Liver (tissue), 3 donors: ENCODE results near the gene PTPRD.

Source experiments
- FOXA1 ChIP-seq: IDR thresholded peaks from 2 replicates; pipeline ENCODE4 v1.6.1; 2016; ENCODE audit warnings: antibody characterized with exemption
- FOXA2 ChIP-seq: IDR thresholded peaks from 2 replicates; pipeline ENCODE4 v1.6.1; 2016; ENCODE audit warnings: antibody characterized with exemption
- GABPA ChIP-seq, 2 donors: IDR thresholded peaks in 1 of 2; conservative IDR thresholded peaks in 1 of 2; 2 replicates each; pipeline ENCODE4 v1.6.1; 2016; ENCODE audit warnings: antibody characterized with exemption in 2 of 2, mild to moderate bottlenecking in 1 of 2, moderate library complexity in 1 of 2
- HNF4A ChIP-seq, 2 donors: conservative IDR thresholded peaks; 2 replicates each; pipeline ENCODE4 v1.6.1; 2016; ENCODE audit warnings: antibody characterized with exemption in 2 of 2, mild to moderate bottlenecking in 2 of 2
- RAD21 ChIP-seq, 2 donors: IDR thresholded peaks; 2 replicates each; pipeline ENCODE4 v1.6.1; 2016; ENCODE audit warnings: antibody characterized with exemption in 2 of 2, mild to moderate bottlenecking in 2 of 2
- SP1 ChIP-seq: IDR thresholded peaks from 2 replicates; pipeline ENCODE4 v1.6.1; 2018; ENCODE audit warnings: antibody characterized with exemption, mild to moderate bottlenecking
- TAF1 ChIP-seq: conservative IDR thresholded peaks from 2 replicates; pipeline ENCODE4 v1.6.1; 2016; ENCODE audit warnings: antibody characterized with exemption, mild to moderate bottlenecking
- YY1 ChIP-seq: IDR thresholded peaks from 2 replicates; pipeline ENCODE4 v1.6.1; 2016; ENCODE audit warnings: antibody characterized with exemption, mild to moderate bottlenecking
- TF ChIP-seq, protein P1 (sequence below): fragments of 150-350 bp; IDR thresholded peaks from 2 replicates; pipeline ENCODE4 v1.5.1; 2017; ENCODE audit warnings: improper control_type of control experiment, low read depth, low read length; ENCODE audit not compliant: missing input control
- TF ChIP-seq, protein P2 (sequence below): IDR thresholded peaks from 2 replicates; pipeline ENCODE4 v1.6.1; 2016; ENCODE audit warnings: antibody characterized with exemption
- TF ChIP-seq, protein P3 (sequence below): IDR thresholded peaks from 2 replicates; pipeline ENCODE4 v1.6.1; 2016; ENCODE audit warnings: antibody characterized with exemption
- TF ChIP-seq, protein P4 (sequence below): IDR thresholded peaks from 2 replicates; pipeline ENCODE4 v1.6.1; 2016; ENCODE audit warnings: antibody characterized with exemption, mild to moderate bottlenecking
- donor health status: healthy.
- donor health status: healthy.

DNA sequence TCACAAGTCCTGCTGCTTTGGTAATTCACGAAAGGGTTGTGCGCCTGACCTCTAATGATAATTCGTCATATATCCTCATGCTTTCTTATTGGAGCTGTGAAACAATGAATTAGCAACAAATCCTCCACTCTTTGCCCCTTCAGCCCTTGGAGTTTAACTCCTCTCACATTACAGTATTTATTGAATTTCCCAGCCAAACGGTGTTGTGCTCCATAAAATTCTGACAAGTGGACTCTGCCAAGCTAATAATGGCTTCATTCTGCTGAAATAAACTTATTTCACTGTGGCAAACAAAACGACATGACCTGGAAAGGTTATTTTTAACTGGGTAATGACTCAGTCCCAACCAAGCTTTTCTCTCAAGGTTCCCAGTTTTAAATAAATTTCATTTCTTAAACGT, 1828.9 kb downstream of the PTPRD start:
- TF ChIP-seq, protein P1, sequence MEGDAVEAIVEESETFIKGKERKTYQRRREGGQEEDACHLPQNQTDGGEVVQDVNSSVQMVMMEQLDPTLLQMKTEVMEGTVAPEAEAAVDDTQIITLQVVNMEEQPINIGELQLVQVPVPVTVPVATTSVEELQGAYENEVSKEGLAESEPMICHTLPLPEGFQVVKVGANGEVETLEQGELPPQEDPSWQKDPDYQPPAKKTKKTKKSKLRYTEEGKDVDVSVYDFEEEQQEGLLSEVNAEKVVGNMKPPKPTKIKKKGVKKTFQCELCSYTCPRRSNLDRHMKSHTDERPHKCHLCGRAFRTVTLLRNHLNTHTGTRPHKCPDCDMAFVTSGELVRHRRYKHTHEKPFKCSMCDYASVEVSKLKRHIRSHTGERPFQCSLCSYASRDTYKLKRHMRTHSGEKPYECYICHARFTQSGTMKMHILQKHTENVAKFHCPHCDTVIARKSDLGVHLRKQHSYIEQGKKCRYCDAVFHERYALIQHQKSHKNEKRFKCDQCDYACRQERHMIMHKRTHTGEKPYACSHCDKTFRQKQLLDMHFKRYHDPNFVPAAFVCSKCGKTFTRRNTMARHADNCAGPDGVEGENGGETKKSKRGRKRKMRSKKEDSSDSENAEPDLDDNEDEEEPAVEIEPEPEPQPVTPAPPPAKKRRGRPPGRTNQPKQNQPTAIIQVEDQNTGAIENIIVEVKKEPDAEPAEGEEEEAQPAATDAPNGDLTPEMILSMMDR: no peak
- TF ChIP-seq FOXA1 (no peak), YY1 (no peak), RAD21 (IDR thresholded peaks at IDR 0.05) (no peak), TAF1 (no peak), GABPA (IDR thresholded peaks at IDR 0.05 in 1 of 2, conservative IDR thresholded peaks at IDR 0.05 in 1 of 2) (no peak), HNF4A (conservative IDR thresholded peaks at IDR 0.05) (no peak), FOXA2 (no peak), SP1 (no peak)
- TF ChIP-seq, protein P2, sequence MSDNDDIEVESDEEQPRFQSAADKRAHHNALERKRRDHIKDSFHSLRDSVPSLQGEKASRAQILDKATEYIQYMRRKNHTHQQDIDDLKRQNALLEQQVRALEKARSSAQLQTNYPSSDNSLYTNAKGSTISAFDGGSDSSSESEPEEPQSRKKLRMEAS: no peak
- TF ChIP-seq, protein P3, sequence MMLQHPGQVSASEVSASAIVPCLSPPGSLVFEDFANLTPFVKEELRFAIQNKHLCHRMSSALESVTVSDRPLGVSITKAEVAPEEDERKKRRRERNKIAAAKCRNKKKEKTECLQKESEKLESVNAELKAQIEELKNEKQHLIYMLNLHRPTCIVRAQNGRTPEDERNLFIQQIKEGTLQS: no peak
- TF ChIP-seq, protein P4, sequence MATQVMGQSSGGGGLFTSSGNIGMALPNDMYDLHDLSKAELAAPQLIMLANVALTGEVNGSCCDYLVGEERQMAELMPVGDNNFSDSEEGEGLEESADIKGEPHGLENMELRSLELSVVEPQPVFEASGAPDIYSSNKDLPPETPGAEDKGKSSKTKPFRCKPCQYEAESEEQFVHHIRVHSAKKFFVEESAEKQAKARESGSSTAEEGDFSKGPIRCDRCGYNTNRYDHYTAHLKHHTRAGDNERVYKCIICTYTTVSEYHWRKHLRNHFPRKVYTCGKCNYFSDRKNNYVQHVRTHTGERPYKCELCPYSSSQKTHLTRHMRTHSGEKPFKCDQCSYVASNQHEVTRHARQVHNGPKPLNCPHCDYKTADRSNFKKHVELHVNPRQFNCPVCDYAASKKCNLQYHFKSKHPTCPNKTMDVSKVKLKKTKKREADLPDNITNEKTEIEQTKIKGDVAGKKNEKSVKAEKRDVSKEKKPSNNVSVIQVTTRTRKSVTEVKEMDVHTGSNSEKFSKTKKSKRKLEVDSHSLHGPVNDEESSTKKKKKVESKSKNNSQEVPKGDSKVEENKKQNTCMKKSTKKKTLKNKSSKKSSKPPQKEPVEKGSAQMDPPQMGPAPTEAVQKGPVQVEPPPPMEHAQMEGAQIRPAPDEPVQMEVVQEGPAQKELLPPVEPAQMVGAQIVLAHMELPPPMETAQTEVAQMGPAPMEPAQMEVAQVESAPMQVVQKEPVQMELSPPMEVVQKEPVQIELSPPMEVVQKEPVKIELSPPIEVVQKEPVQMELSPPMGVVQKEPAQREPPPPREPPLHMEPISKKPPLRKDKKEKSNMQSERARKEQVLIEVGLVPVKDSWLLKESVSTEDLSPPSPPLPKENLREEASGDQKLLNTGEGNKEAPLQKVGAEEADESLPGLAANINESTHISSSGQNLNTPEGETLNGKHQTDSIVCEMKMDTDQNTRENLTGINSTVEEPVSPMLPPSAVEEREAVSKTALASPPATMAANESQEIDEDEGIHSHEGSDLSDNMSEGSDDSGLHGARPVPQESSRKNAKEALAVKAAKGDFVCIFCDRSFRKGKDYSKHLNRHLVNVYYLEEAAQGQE: no peak
